ENCODE data around the gene NMRK2. TPM values are rescaled to one million over a fixed set of nuclear protein-coding genes. Genes with fewer than 3 reads are reported as not detected.

The NMRK2 gene
- total RNA-seq, 1 experiment from 2014 or later, result not detected

DNA sequence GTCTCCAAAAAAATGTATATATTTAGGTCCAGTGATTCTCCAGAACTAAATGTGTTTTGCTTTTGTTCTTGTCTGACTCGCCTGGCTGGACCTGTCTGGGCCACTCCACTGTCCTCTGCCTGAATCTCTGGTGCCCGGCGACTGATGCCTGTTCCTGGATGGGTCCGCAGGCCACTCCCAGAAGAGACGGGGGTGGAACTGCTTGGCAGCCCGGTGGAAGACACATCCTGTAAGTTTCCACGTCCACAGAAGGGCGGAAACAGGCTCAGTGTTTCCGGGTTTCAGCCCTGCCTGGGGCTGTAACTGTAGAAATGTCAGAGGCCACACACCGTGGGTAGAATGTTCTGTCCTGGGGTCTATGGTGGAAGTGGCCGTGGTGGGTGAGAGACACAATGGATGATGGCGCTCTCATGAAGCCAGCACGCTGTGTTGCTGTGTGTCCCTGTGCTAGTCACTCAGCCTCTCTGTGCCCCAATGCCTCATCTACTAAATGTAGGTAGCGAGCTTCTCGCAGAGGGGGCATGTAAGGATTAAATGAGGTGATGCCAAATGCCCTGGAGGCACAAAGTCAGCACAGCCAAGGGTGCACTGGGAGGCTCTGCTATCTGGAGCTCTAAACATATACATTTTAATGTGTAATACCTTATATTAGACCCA is 30.4 kb upstream of the NMRK2 start:
- no peaks in the 10 kb centered on the region for H3K79me2 ChIP-seq (ENCODE audit: insufficient read depth, low read length)
- ATAC-seq, result no peak
- H2AFZ ChIP-seq (ENCODE audit: low read depth, low read length, poor library complexity, severe bottlenecking), result no peak overlapping the region
- no peaks in the 10 kb centered on the region for H3K9me3 ChIP-seq (ENCODE audit: control insufficient read depth in 1 of 2, insufficient read depth in 1 of 2, low read depth in 1 of 2, low read length in 2 of 2)
- H3K36me3 ChIP-seq (ENCODE audit: control insufficient read depth in 1 of 2, insufficient read depth in 2 of 2, low read length in 2 of 2), result no peaks in the 10 kb centered on the region
- intact Hi-C loops (cut with micrococcal nuclease), result no loop called here
- H3K9ac ChIP-seq (ENCODE audit: low read length), result no peak overlapping the region
- no peaks in the 10 kb centered on the region for H3K9me2 ChIP-seq (ENCODE audit: insufficient read depth)
- CTCF ChIA-PET, result no interaction called here
- POLR2A ChIA-PET, result no interaction called here
- H3K27ac ChIP-seq (ENCODE audit: low read depth, low read length), result no peak overlapping the region
- no peak overlapping the region for H3K4me2 ChIP-seq (ENCODE audit: low read length)
- RAD21 ChIA-PET (ENCODE audit: low non-redundant PET in 1 of 2, low total read pairs in 2 of 2, uncharacterized antibody in 2 of 2, unreplicated experiment in 2 of 2), result no interaction called here
- no peak overlapping the region for H3K4me3 ChIP-seq (replicated peaks in 1 of 2; ENCODE audit: low read depth in 1 of 2, low read length in 2 of 2)
- no TSS peak for BruUV-seq (replicated peaks)
- no peaks in the 10 kb centered on the region for H3K27me3 ChIP-seq (ENCODE audit: insufficient read depth, low read length)
- H4K20me1 ChIP-seq (ENCODE audit: insufficient read depth), result no peaks in the 10 kb centered on the region
- TF ChIP-seq CEBPB (IDR thresholded peaks at IDR 0.05; ENCODE audit: low read depth), result no peak
- no peak for TF ChIP-seq FOSL1 (IDR thresholded peaks at IDR 0.05; ENCODE audit: low read depth)
- no peak for TF ChIP-seq POLR2AphosphoS5 (IDR thresholded peaks at IDR 0.05; ENCODE audit: low read depth, low read length)
- TF ChIP-seq EZH2phosphoT487 (IDR thresholded peaks at IDR 0.05; ENCODE audit: borderline replicate concordance), result no peak
- no peak for TF ChIP-seq CTCF (IDR thresholded peaks at IDR 0.05 in 2 of 3, conservative IDR thresholded peaks at IDR 0.05 in 1 of 3; ENCODE audit: borderline replicate concordance in 1 of 3, insufficient read depth in 1 of 3, low read depth in 2 of 3, low read length in 2 of 3)
- no peaks in the 10 kb centered on the region for H3K4me1 ChIP-seq (ENCODE audit: control insufficient read depth in 1 of 2, insufficient read depth in 2 of 2, low read length in 2 of 2)
- DNase-seq (ENCODE audit: low read depth, low spot score), result no peak

DNA sequence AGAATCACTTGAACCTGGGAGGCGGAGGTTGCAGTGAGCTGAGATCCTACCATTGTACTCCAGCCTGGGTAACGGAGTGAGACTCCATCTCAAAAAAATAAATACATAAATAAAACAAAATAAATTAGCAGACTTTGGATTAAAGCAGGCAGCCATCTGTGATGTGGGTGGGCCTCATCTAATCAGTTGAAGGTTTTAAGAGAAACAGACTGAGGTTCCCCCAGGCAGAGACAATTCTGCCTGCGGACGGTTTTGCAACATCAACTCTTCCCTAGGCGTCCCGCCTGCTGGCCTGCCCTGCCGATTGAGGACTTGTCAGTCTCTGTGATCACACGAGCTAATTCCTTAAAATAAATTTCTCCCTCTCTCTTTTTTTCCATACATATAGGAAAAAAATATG is 28.6 kb upstream of the NMRK2 start:
- TF ChIP-seq CBX3 (IDR thresholded peaks at IDR 0.05; ENCODE audit: low read depth) (no peak), SP1 (IDR thresholded peaks at IDR 0.05; ENCODE audit: low read depth) (no peak), CEBPB (IDR thresholded peaks at IDR 0.05; ENCODE audit: low read depth) (no peak), MAX (IDR thresholded peaks at IDR 0.05) (no peak), RAD21 (IDR thresholded peaks at IDR 0.05; ENCODE audit: low read depth) (no peak), EZH2 (IDR thresholded peaks at IDR 0.05) (no peak), SRF (IDR thresholded peaks at IDR 0.05; ENCODE audit: low read depth) (no peak)
- no peak overlapping the region for H3K9ac ChIP-seq (ENCODE audit: low read length)
- no peaks in the 10 kb centered on the region for H4K20me1 ChIP-seq (ENCODE audit: insufficient read depth)
- H3K27me3 ChIP-seq (ENCODE audit: insufficient read depth, low read length), result no peaks in the 10 kb centered on the region
- no peaks in the 10 kb centered on the region for H3K9me3 ChIP-seq (ENCODE audit: control insufficient read depth in 1 of 2, insufficient read depth in 1 of 2, low read depth in 1 of 2, low read length in 2 of 2)
- H3K4me2 ChIP-seq (ENCODE audit: low read length), result no peak overlapping the region
- no peaks in the 10 kb centered on the region for H3K36me3 ChIP-seq (ENCODE audit: control insufficient read depth in 1 of 2, insufficient read depth in 2 of 2, low read length in 2 of 2)
- no TSS peak for BruUV-seq (replicated peaks)
- no peaks in the 10 kb centered on the region for H3K79me2 ChIP-seq (ENCODE audit: insufficient read depth, low read length)
- intact Hi-C loops (cut with micrococcal nuclease), result no loop called here
- H3K9me2 ChIP-seq (ENCODE audit: insufficient read depth), result no peaks in the 10 kb centered on the region
- no peaks in the 10 kb centered on the region for H3K4me1 ChIP-seq (ENCODE audit: control insufficient read depth in 1 of 2, insufficient read depth in 2 of 2, low read length in 2 of 2)
- ChIA-PET CTCF (no interaction called here), RAD21 (ENCODE audit: low non-redundant PET in 1 of 2, low total read pairs in 2 of 2, uncharacterized antibody in 2 of 2, unreplicated experiment in 2 of 2) (no interaction called here), POLR2A (no interaction called here)
- H3K27ac ChIP-seq (ENCODE audit: low read depth, low read length), result no peak overlapping the region
- no peak for DNase-seq (ENCODE audit: low read depth, low spot score)
- ATAC-seq, result no peak
- no peak overlapping the region for H2AFZ ChIP-seq (ENCODE audit: low read depth, low read length, poor library complexity, severe bottlenecking)
- no peak overlapping the region for H3K4me3 ChIP-seq (replicated peaks in 1 of 2; ENCODE audit: low read depth in 1 of 2, low read length in 2 of 2)

Measured in HCT116 (cell line).